ENCODE data around the gene MAU2.
"Not testable (repeated sequence)": the region's sequence is repeated elsewhere in the genome, so short reads cannot be mapped to it uniquely, and the experiment has no call there.

MAU2 gene

GRCh38 chr19:19382118-19382517, 61.5 kb downstream of the MAU2 start:
- no peak for DNase-seq (ENCODE audit: low read depth in 2 of 2)

DNA sequence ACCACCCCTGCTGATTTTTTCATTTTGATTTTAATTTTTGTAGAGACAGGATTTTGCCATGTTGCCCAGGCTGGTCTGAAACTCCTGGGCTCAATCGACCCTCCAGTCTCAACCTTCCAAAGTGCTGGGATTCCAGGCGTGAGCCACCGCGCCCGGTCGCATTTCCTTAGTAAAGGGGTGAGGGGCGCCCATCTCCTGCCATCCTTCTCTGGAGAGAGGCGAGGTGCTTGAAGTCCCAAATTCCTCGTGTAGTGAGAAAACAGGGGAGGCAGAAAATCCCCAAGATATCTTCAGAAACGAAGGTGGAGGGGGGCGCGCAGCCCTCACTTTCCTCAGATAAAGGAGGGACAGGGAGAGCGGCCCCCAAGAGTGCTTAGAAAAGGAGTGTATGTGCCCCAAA, 63.9 kb downstream of the MAU2 start:
- no peak for DNase-seq (ENCODE audit: low read depth in 2 of 2)

GRCh38 chr19:19385131-19385895, 64.7 kb downstream of the MAU2 start:
- peak; percentile 98 to 99 for DNase-seq (ENCODE audit: low read depth in 2 of 2)

DNA sequence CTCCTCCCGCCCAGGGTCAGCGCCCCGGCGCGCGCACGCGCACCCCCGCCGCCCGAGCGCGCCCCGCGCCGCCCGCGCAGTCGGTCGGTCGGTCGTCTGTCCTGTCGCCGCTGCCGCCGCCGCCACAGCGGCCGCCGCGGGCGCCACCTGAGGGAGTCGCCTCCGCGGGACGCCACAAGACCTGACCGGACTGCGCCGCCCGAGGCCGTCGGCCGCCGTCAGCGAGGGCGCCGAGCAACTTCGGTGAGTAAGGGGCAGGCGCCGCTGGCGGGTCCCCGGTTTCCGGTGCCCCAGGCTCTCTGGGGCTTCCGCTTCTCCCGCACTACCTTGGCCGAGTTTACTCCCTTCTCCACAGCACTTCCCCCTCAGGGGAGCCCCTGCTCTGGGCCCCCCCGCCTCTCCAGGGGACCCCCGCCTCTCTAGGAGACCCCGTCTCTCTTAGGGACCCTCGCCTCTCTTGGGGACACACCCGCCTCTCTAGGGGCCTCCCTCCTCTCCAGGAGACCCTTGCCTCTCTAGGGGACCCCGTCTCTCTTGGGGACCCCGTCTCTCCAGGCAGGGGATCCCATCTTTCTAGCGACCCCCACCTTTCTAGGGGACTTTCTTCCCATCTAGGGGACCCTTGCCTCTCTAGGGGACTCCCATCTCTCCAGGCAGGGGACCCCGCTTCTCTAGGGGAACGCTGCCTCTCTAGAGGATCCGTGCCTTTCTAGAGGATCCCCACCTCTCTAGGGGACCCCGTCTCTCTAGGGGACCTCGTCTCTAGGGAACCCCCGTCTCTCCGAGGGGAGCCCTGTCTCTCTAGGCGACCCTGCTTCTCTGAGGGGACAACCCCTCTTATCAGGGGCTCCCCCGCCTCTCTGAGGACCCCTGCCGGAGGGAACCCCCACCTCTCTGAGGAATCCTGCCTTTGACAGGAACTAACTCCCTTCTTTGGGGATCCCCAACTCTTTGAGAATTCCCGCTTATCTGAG, 65.6 kb downstream of the MAU2 start:
- DNase-seq (ENCODE audit: low read depth in 2 of 2) = no peak

DNA sequence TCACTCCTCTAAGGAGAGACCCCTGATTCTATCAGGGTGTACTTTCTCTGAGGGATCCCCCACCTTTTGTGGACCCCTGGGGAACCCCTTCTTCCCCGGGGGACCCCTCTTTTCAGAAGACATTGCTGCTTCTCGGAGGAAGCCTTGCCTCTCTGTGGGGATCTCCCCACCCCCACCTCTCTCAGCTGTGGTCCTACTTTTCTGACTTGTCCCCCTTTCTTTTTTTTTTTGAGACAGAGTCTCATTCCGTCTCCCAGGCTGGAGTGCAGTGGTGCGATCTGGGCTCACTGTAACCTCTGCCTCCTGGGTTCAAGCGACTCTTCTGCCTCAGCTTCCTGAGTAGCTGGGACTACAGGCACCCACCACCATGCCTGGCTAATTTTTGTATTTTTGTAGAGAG, 66.5 kb downstream of the MAU2 start:
- DNase-seq (ENCODE audit: low read depth in 2 of 2) = no peak

- no peak for DNase-seq (ENCODE audit: low read depth in 2 of 2)
Measured at GRCh38 chr19:19388568-19389555, 68.2 kb downstream of the MAU2 start.

DNA sequence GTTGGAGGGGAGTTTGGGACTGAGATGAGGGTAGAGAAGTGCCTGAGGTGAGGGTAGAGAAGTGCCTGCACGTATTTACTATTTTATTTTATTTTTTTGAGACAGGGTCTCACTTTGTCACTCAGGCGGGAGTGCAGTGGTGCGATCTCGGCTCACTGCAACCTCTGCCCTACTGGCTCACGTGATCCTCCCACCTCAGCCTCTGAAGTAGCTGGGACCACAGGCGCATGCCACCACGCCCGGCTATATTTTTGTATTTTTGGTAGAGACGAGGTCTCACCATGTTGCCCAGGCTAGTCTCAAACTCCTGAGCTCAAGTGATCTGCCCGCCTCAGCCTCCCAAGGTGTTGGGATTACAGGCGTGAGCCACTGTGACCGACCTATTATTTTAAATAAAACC, 69.1 kb downstream of the MAU2 start:
- not testable (repeated sequence) for DNase-seq (ENCODE audit: low read depth in 2 of 2)

GRCh38 chr19:19394333-19394732, 73.7 kb downstream of the MAU2 start:
- not testable (repeated sequence) for DNase-seq (ENCODE audit: low read depth in 2 of 2)

- DNase-seq (ENCODE audit: low read depth in 2 of 2) = no peak
Measured at GRCh38 chr19:19399733-19400433, 79.3 kb downstream of the MAU2 start.

DNA sequence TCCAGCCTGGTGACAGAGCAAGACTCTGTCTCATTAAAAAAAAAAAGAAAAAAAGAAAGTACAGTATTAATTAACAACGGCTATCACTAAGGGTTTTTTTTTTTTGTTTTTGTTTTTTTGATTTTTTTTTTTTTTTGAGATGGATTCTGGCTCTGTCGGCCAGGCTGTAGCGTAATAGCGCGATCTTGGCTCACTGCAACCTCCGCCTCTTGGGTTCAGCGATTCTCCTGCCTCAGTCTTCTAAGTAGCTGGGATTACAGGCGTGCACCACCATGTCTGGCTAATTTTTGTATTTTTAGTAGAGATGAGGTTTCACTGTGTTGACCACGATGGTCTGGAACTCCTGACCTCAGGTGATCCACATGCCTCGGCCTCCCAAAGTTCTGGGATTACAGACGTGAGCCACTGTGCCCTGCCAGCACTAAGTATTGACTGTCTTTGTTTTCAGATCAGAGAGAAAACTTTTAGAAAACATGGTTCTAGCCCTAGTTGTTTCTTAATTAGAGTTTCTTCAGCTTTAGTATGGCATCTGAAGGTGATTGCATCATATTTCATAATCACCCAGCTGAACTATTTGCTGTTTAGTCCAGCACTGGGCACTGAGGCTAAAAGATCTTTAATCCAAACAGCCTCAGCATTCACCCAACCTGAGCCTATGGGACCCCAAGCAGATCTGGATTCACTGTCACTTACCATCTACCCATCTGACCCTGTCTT, 82.2 kb downstream of the MAU2 start:
- DNase-seq (ENCODE audit: low read depth in 2 of 2) = no peak

GRCh38 chr19:19403373-19403901, 82.8 kb downstream of the MAU2 start:
- no peak for DNase-seq (ENCODE audit: low read depth in 2 of 2)

DNA sequence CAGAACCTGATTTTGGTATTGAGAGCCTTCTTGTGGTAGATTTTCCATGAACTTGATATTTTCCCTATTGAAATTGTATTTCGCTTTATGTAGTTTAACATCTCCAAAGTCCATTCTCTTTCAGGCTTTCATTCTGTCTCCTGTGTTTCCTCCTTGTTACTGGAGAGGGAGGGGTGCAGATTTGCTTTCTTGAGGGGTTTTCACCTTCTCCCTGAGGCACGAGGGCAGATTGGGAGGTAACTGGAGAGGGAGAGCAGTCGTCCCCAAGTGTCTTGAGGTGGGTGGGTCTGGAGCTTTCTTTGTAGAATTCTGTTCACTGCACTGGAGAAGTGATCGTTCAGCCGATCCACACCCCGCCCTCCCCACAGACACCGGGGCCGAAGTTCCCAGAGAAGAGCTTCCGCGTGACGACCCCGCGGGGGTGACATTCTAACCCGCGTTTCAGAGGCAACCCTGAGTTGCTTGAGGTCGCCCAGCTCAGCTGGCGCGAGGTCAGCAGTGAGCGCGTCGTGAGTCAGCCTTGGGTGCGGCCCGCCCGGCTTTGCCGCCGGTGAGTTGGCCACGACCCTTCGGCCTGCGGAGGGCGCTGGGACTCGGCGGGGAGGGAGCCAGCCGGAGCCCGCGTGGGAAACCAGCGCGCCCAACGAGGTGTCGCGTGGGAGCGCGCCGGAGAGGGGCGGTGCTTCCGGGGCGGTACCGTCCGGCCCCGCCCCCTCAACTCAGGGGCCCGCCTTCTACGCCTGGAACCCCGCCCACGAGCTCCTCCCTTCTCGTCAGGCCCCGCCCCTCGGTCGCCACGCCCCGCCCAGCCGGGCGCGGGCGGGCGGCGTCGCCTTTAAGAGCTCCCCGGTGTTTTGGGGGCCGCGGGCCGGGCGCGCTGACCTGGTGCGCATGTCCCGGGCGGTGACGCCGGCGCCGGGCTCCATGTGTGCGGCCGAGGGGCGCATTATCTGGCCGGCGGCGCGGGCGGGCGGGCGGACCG, 84.5 kb downstream of the MAU2 start, which contains the start of gene GATAD2A:
Gene GATAD2A, plus strand, starts transcription at position 797 of the 982 bp plus-strand sequence. CDS start 59,671 bp downstream, outside the sequence.
- DNase-seq (ENCODE audit: low read depth in 2 of 2) = peak; percentile 80 to 89

- peak in 1 of 2 donors; percentile 57 for DNase-seq (ENCODE audit: low read depth in 2 of 2)
Measured at GRCh38 chr19:19405971-19406877, 85.6 kb downstream of the MAU2 start.

DNA sequence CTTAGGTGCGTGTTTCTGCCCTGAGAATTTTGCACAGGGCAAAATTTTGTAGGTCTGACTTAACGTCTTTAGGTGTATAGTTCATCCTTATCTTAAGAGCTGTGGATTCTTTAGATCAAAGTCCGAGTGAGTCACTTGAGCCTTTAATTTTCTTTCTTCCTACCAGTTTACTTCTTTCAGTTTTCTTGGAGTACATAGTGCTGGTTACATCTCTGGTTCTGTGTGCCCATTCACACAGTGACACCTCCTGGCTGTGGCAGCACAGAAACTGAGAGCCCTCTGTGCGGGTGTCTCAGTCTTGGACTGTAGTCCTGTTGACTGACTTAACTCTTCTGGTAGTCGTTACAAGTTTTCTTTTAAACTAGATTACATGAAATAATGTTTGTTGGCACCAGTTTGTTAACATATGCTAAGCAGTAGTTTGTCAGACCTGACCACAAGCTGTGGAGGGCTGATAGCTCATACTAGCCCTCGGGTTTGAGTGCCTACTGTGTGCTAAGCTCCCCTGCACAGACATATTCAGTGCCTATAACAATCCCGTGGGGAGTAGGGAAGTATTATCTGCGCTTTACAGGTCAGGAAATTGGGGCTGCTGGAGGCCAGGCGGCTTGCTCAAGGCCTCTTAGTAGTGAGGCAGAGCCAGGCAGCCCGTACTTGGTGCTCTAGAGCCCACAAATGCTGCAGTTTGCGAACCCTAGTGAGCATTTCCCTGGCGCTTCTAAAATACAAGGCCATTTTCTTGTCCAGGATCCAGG, 86.4 kb downstream of the MAU2 start:
- peak; percentile 39 to 42 for DNase-seq (ENCODE audit: low read depth in 2 of 2)

DNA sequence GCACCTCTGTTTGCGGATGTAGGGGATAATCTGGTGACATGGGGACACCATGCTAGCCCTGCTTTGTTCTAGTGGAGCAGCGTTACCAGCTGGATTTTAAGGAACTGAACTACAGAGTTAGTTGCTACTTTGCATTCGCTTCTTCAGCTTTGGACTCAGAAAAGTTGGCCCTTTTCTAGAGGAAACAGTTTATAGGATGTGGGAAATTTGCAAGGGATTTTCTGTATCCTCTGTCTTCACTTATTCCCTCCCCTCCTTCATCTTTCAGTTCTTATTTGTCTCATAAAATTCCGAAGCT, 87.0 kb downstream of the MAU2 start:
- no peak for DNase-seq (ENCODE audit: low read depth in 2 of 2)
